H1 (cell line): ENCODE measurements around the gene PIAS2. TPM values are rescaled to one million over a fixed set of nuclear protein-coding genes. Genes with fewer than 3 reads are reported as not detected.

ENCODE experiments used
- ASH2L ChIP-seq: fragments of 200-600, 300-600 bp; sonication (generic); IDR thresholded peaks from one replicate; pipeline ENCODE4 v1.7.1; 2017; ENCODE audit warnings: low read length
- BRCA1 ChIP-seq: IDR thresholded peaks from 2 replicates; pipeline ENCODE4 v1.6.1; 2012; ENCODE audit warnings: low read depth, low read length, improper control_type of control experiment
- CBX5 ChIP-seq: fragments of 300-800, 300-1000 bp; sonication (generic); IDR thresholded peaks from 2 replicates; pipeline ENCODE4 v1.7.1; 2016; ENCODE audit warnings: antibody characterized with exemption, low read length, low read depth
- EZH2 ChIP-seq: fragments of 200-600 bp; sonication (generic); IDR thresholded peaks from 2 replicates; pipeline ENCODE4 v1.7.1; 2012; ENCODE audit warnings: low read depth, mild to moderate bottlenecking, moderate library complexity, low read length, inconsistent platforms; ENCODE audit not compliant: severe bottlenecking
- HDAC2 ChIP-seq, 2 experiments: fragments of 300-600 bp in 1 of 2; sonication (generic) in 1 of 2; IDR thresholded peaks; 2 replicates each; pipeline ENCODE4 v1.6.1; 2011 to 2012; ENCODE audit warnings: low read depth in 2 of 2, low read length in 2 of 2, mild to moderate bottlenecking in 2 of 2, moderate library complexity in 2 of 2, borderline replicate concordance in 1 of 2, inconsistent platforms in 1 of 2
- JUND ChIP-seq: IDR thresholded peaks from 2 replicates; pipeline ENCODE4 v1.6.1; 2011; ENCODE audit warnings: mild to moderate bottlenecking, improper control_type of control experiment, low read length
- KDM4A ChIP-seq: IDR thresholded peaks from one replicate; pipeline ENCODE4 v1.7.1; 2012; ENCODE audit warnings: low read depth, mild to moderate bottlenecking, moderate library complexity, low read length, inconsistent platforms; ENCODE audit not compliant: severe bottlenecking
- MAFK ChIP-seq: IDR thresholded peaks from 2 replicates; pipeline ENCODE4 v1.6.1; 2012; ENCODE audit warnings: low read depth, mild to moderate bottlenecking, improper control_type of control experiment, low read length
- RBBP5 ChIP-seq: IDR thresholded peaks from 2 replicates; pipeline ENCODE4 v1.7.1; 2012; ENCODE audit warnings: low read depth, mild to moderate bottlenecking, inconsistent platforms, low read length, moderate library complexity, borderline replicate concordance
- RNF2 ChIP-seq: fragments of 200-900, 300-1000 bp; sonication (generic); IDR thresholded peaks from 2 replicates; pipeline ENCODE4 v1.7.1; 2016; ENCODE audit warnings: borderline replicate concordance, low read depth, mild to moderate bottlenecking, antibody characterized with exemption, low read length; ENCODE audit not compliant: poor library complexity, severe bottlenecking; ENCODE audit errors: missing control alignments
- SAP30 ChIP-seq: fragments of 300-600 bp; sonication (generic); IDR thresholded peaks from 2 replicates; pipeline ENCODE4 v1.7.1; 2012; ENCODE audit warnings: low read length, moderate library complexity, mild to moderate bottlenecking, inconsistent platforms; ENCODE audit not compliant: insufficient read depth, insufficient replicate concordance
- SIRT6 ChIP-seq: IDR thresholded peaks from one replicate; pipeline ENCODE4 v1.7.1; 2012; ENCODE audit warnings: low read length, inconsistent platforms
- SP1 ChIP-seq: IDR thresholded peaks from 2 replicates; pipeline ENCODE4 v1.6.1; 2011; ENCODE audit warnings: low read depth, low read length
- SP2 ChIP-seq: IDR thresholded peaks from 2 replicates; pipeline ENCODE4 v1.6.1; 2012; ENCODE audit warnings: mild to moderate bottlenecking, low read length, inconsistent platforms
- SRF ChIP-seq: IDR thresholded peaks from 2 replicates; pipeline ENCODE4 v1.6.1; 2011; ENCODE audit warnings: mild to moderate bottlenecking, low read depth, low read length, moderate library complexity
- TAF1 ChIP-seq: IDR thresholded peaks from 2 replicates; pipeline ENCODE4 v1.6.1; 2011; ENCODE audit warnings: mild to moderate bottlenecking, low read depth, low read length
- TAF7 ChIP-seq: optimal IDR thresholded peaks from 2 replicates; pipeline ENCODE3; 2011; ENCODE audit warnings: low read depth, mild to moderate bottlenecking, inconsistent platforms, low read length, moderate library complexity, borderline replicate concordance
- YY1 ChIP-seq: IDR thresholded peaks from 2 replicates; pipeline ENCODE4 v1.6.1; 2011; ENCODE audit warnings: low read depth, mild to moderate bottlenecking, low read length
- ZNF274 ChIP-seq: IDR thresholded peaks from 2 replicates; pipeline ENCODE4 v1.7.0; 2012; ENCODE audit warnings: low read length, borderline replicate concordance; ENCODE audit errors: extremely low read depth
- polyA plus RNA-seq, 7 experiments: library from polyadenylated mRNA; depleted of rRNA in 3 of 7; stranded (reverse) in 5 of 7; unstranded in 2 of 7; fragments of >200 nt in 5 of 7; fragments of 200-250 nt in 2 of 7; gene quantifications; 1 replicate in 5 of 7; 2 replicates in 1 of 7; 4 replicates in 1 of 7; pipeline versions ENCODE4 v1.2.1 to v1.2.3, GENCODE V29; 2011 to 2013; ENCODE audit warnings: missing spikeins in 2 of 7, mixed read lengths in 2 of 7
- total RNA-seq: library from RNA; stranded (reverse); fragmentation: NEBNext Ultra II Directional; extraction: Animal tissue kit (Norgen Biotek cat#: 25700); gene quantifications from 2 replicates; pipeline ENCODE4 v1.2.1, GENCODE V29; 2021
- TF ChIP-seq, protein P1 (sequence below): IDR thresholded peaks from 2 replicates; pipeline ENCODE4 v1.6.1; 2011; ENCODE audit warnings: low read length, improper control_type of control experiment

The PIAS2 gene
- total and polyA plus RNA-seq, 2 of the 8 experiments (the other 6 are each of a cell fraction or from before 2014, with no cell fraction given): 20.1 to 53.9 TPM

DNA sequence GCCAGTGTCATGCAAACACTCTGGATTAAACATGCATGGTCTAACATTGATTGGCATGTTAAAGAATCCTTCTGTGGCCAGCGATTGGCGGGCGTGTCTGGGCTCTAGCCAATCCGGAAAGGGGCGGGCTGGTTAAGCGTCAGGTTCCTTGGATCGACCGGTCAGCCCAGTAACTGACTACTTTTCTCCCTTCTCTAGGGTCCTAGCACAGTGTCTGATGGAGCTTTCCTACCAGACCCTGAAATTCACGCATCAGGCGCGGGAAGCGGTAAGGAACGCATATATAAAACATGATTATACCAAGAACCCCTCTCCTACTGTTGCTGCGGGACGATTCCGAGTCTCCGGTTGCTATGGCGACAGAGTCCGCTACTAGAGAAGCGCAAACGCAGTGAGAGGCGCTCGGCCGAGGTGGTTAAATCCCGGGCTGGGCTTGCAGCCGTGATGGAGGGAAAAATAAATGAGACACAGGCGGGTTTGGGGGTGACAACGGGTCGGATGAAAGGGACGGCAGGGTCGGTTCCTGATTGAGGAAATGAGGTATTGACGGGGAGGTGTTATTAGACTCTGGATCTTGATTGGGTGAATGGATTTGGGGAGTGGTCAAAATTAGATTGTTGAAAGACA, 29.5 kb upstream of the PIAS2 start (continued):
- peak; percentile 78 for TF ChIP-seq SP2
- TF ChIP-seq TAF1: no peak
- TF ChIP-seq MAFK: no peak
- no peak for TF ChIP-seq BRCA1
- no peak for TF ChIP-seq EZH2
- TF ChIP-seq KDM4A: peak; percentile 33
- TF ChIP-seq SAP30: peak; percentile 99
- TF ChIP-seq ASH2L: peak; percentile 75
- TF ChIP-seq YY1: no peak
- no peak for TF ChIP-seq TAF7
- peak; percentile 98 for TF ChIP-seq SP1
- TF ChIP-seq, protein P1, sequence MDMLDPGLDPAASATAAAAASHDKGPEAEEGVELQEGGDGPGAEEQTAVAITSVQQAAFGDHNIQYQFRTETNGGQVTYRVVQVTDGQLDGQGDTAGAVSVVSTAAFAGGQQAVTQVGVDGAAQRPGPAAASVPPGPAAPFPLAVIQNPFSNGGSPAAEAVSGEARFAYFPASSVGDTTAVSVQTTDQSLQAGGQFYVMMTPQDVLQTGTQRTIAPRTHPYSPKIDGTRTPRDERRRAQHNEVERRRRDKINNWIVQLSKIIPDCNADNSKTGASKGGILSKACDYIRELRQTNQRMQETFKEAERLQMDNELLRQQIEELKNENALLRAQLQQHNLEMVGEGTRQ: no peak
- peak; percentile 4 to 99; a peak in 3 of 4 replicates for TF ChIP-seq HDAC2 (IDR thresholded peaks at IDR 0.05; ENCODE audit: borderline replicate concordance in 1 of 2, low read depth in 2 of 2, low read length in 2 of 2)
- no peak for TF ChIP-seq JUND
- TF ChIP-seq SRF: no peak
- TF ChIP-seq RBBP5: no peak
- TF ChIP-seq CBX5: no peak
- TF ChIP-seq SIRT6: no peak
- no peak for TF ChIP-seq ZNF274
- no peak for TF ChIP-seq RNF2
